Stomach (tissue), 9 donors: Measurements from ENCODE around the gene FAT2. TPM values are rescaled to one million over a fixed set of nuclear protein-coding genes. Genes with fewer than 3 reads are reported as not detected.

Source experiments
- DNase-seq, 2 donors: peaks; one replicate each; pipeline versions ENCODE4 v3.0.0 to v3.0.0-alpha.2; 2013 to 2019
- H3K27ac ChIP-seq, 5 donors: fragments of 200-600 bp in 4 of 5; sonication (generic) in 4 of 5; one replicate each; pipeline ENCODE4 v1.5.1; 2013 to 2019; ENCODE audit warnings: mild to moderate bottlenecking in 1 of 5, moderate library complexity in 1 of 5
- H3K27me3 ChIP-seq, 3 donors: fragments of 200-600 bp; sonication (generic); one replicate each; pipeline ENCODE4 v1.5.1; 2017 to 2019; ENCODE audit warnings: mixed run types in 1 of 3
- H3K36me3 ChIP-seq, 4 donors: fragments of 200-600 bp; sonication (generic); 1 replicate in 3 of 4; 2 replicates in 1 of 4; pipeline ENCODE4 v1.5.1; 2016 to 2019
- H3K4me1 ChIP-seq, 4 donors: fragments of 200-600 bp; sonication (generic); one replicate each; pipeline ENCODE4 v1.5.1; 2016 to 2019
- H3K4me3 ChIP-seq, 4 donors: fragments of 200-600 bp; sonication (generic) in 3 of 4; one replicate each; pipeline ENCODE4 v1.5.1; 2016 to 2019; ENCODE audit warnings: mild to moderate bottlenecking in 1 of 4
- H3K9me3 ChIP-seq, 4 donors: fragments of 200-600 bp; sonication (generic); one replicate each; pipeline ENCODE4 v1.5.1; 2016 to 2019
- EP300 ChIP-seq: sonication (generic); formaldehyde crosslinking; IDR thresholded peaks from one replicate; pipeline ENCODE4 v1.6.1; 2017; ENCODE audit warnings: antibody characterized with exemption
- POLR2A ChIP-seq, 4 donors: fragments of 450-650 bp; IDR thresholded peaks; one replicate each; pipeline ENCODE4 v1.6.1; 2016; ENCODE audit warnings: antibody characterized with exemption in 4 of 4, control low read depth in 2 of 4, mild to moderate bottlenecking in 1 of 4, moderate library complexity in 1 of 4
- POLR2AphosphoS5 ChIP-seq, 3 donors: sonication (generic); formaldehyde crosslinking; IDR thresholded peaks; one replicate each; pipeline ENCODE4 v1.6.1; 2016; ENCODE audit warnings: antibody characterized with exemption in 3 of 3
- WGBS, 5 donors: extraction: QIAGEN DNeasy Blood & Tissue Kit in 3 of 5; methylation state at CpG; one replicate each; pipeline versions ENCODE4 v1.1.5 to v1.1.7; 2013 to 2018; 5-methylcytosine and 5-hydroxymethylcytosine counted together
- intact Hi-C: fragments of 100-400 bp; cut with DNase I; formaldehyde crosslinking; loops from one replicate; pipeline ENCODE4 v1.15.1; 2023; ENCODE audit warnings: low total_unique reads
- polyA plus RNA-seq, 3 donors: library from polyadenylated mRNA; stranded (reverse); fragments of 200-250 nt; gene quantifications; one replicate each; pipeline ENCODE4 v1.2.3, GENCODE V29; 2013
- total RNA-seq, 5 donors: library from RNA; depleted of rRNA; stranded (reverse); fragments of >200 nt; gene quantifications; one replicate each; pipeline versions ENCODE4 v1.1.0 to v1.2.3, GENCODE V29; 2014 to 2016
- TF ChIP-seq, protein P1 (sequence below), 7 experiments: fragments of 450-650 bp in 4 of 7; fragments of 200-600 bp in 3 of 7; sonication (generic) in 3 of 7; IDR thresholded peaks; one replicate each; pipeline ENCODE4 v1.5.1; 2016 to 2019; ENCODE audit warnings: antibody characterized with exemption in 7 of 7, control low read depth in 2 of 7, mild to moderate bottlenecking in 1 of 7
- donor health status: healthy with polysubstance abuse.
- donor health status: Bipolar disorder and iron deficiency.
- donor health status: healthy.

Gene FAT2
- total and polyA plus RNA-seq, 8 donors, result 0.18 to 16.8 (median 2.5) TPM; not detected in 4

- no peaks in the 10 kb centered on the region for H3K27me3 ChIP-seq
- H3K9me3 ChIP-seq, result no peaks in the 10 kb centered on the region
- no peak overlapping the region for H3K27ac ChIP-seq
- TF ChIP-seq POLR2A (IDR thresholded peaks at IDR 0.05) (no peak), EP300 (no peak), POLR2AphosphoS5 (IDR thresholded peaks at IDR 0.05) (no peak)
- TF ChIP-seq, protein P1, sequence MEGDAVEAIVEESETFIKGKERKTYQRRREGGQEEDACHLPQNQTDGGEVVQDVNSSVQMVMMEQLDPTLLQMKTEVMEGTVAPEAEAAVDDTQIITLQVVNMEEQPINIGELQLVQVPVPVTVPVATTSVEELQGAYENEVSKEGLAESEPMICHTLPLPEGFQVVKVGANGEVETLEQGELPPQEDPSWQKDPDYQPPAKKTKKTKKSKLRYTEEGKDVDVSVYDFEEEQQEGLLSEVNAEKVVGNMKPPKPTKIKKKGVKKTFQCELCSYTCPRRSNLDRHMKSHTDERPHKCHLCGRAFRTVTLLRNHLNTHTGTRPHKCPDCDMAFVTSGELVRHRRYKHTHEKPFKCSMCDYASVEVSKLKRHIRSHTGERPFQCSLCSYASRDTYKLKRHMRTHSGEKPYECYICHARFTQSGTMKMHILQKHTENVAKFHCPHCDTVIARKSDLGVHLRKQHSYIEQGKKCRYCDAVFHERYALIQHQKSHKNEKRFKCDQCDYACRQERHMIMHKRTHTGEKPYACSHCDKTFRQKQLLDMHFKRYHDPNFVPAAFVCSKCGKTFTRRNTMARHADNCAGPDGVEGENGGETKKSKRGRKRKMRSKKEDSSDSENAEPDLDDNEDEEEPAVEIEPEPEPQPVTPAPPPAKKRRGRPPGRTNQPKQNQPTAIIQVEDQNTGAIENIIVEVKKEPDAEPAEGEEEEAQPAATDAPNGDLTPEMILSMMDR (IDR thresholded peaks at IDR 0.05), result no peak
- 76 to 81% (median 78%) methylated on average over 6 of the region's 6 CpGs for WGBS, 5 donors
- H3K4me1 ChIP-seq, result no peaks in the 10 kb centered on the region
- H3K36me3 ChIP-seq, result no peaks in the 10 kb centered on the region
- no peak for DNase-seq
- no peak overlapping the region for H3K4me3 ChIP-seq
- intact Hi-C loops, result no loop called here
These were observed 33.2 kb downstream of the FAT2 start for GRCh38 chr5:151557951-151558350.

DNA sequence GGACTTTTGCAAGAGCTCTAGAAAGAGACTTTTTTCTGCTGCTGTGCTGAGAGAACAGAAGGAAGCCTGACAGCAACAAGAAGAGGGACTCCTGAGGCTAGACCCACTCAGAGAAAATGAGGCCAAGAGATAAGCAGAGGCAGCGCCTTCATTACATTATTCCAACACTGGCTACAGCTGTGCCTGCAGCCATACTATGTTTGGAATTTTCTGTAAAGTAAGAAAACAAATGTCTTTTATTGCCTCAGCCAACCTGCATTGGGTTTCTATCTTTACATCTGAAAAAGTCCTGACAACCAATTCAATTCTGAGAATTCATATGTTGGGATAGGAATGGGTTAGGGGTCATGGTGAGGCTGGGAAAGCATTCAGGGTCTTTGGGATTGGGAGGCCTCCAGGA lies 33.7 kb downstream of the FAT2 start:
- H3K4me3 ChIP-seq, result no peak overlapping the region

GRCh38 chr5:151556806-151557205 lies 34.3 kb downstream of the FAT2 start:
- Histone ChIP-seq H3K9me3 (no peaks in the 10 kb centered on the region), H3K27me3 (no peaks in the 10 kb centered on the region), H3K36me3 (no peaks in the 10 kb centered on the region), H3K27ac (no peak overlapping the region), H3K4me3 (no peak overlapping the region), H3K4me1 (no peaks in the 10 kb centered on the region)
- peak in 1 of 2 donors; percentile 21 for DNase-seq
- WGBS, 5 donors, result 41 to 66% (median 54%) methylated on average over 6 of the region's 6 CpGs
- intact Hi-C loops, result no loop called here
- TF ChIP-seq POLR2A (IDR thresholded peaks at IDR 0.05) (no peak), POLR2AphosphoS5 (IDR thresholded peaks at IDR 0.05) (no peak), EP300 (no peak)
- TF ChIP-seq, protein P1 (IDR thresholded peaks at IDR 0.05), result no peak

More for the DNA sequence above, 33.7 kb downstream of the FAT2 start:
- Histone ChIP-seq H3K27me3 (no peaks in the 10 kb centered on the region), H3K36me3 (no peaks in the 10 kb centered on the region), H3K9me3 (no peaks in the 10 kb centered on the region), H3K27ac (no peak overlapping the region), H3K4me1 (no peaks in the 10 kb centered on the region)
- TF ChIP-seq POLR2AphosphoS5 (IDR thresholded peaks at IDR 0.05) (no peak), EP300 (no peak), POLR2A (IDR thresholded peaks at IDR 0.05) (no peak)
- TF ChIP-seq, protein P1 (IDR thresholded peaks at IDR 0.05), result no peak
- no peak for DNase-seq
- intact Hi-C loops, result no loop called here
- 75 to 85% (median 78%) methylated on average over 1 of the region's 1 CpG for WGBS, 5 donors

DNA sequence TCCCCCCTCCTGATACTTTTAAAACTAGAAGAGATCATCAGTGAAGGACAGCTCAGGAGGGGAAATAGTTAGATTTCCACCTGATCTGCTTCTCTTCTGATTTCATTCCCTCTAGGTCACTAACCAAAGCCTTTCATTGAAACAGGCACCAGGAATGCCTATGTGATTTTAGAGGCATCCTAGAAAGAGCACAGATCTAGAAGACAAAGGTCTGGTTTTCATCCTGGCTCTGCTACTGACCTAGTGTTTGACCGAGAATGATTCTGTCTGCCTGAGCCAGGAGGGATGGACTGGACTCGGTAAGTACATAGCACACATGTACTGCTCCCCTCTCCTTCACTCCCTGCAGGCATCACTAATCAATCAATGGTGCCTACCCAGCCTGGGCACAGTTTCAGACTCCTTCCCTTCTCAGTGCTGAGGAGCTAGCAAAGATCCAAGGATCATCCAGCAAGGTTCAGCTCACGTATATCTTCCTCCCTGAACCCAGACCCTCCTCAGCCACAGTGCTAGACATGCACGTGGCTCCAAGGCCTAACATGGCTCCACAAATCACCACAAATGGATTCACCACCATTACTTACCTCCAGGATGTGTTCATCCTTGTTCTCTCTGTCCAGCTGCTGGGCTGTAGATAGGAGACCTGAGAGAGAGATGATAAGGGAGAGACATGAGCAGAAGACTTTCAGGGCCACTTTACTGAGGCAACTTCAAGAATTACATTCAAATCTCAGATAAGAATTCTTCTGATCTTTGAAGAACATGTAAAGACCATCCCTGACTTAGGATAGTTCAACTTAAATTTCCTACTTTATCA lies 35.2 kb downstream of the FAT2 start:
- no peak for TF ChIP-seq EP300
- TF ChIP-seq, protein P1 (IDR thresholded peaks at IDR 0.05), result no peak
- TF ChIP-seq POLR2AphosphoS5 (IDR thresholded peaks at IDR 0.05), result no peak
- TF ChIP-seq POLR2A (IDR thresholded peaks at IDR 0.05), result no peak
- no peak overlapping the region for H3K4me3 ChIP-seq
- H3K36me3 ChIP-seq, result no peaks in the 10 kb centered on the region
- H3K27me3 ChIP-seq, result no peaks in the 10 kb centered on the region
- no peak for DNase-seq
- 77 to 83% (median 80%) methylated on average over 4 of the region's 4 CpGs for WGBS, 5 donors
- H3K9me3 ChIP-seq, result no peaks in the 10 kb centered on the region
- no peaks in the 10 kb centered on the region for H3K4me1 ChIP-seq
- intact Hi-C loops, result no loop called here
- no peak overlapping the region for H3K27ac ChIP-seq
